ENCODE data around the gene C19orf67.

- TF ChIP-seq CTCF (IDR thresholded peaks at IDR 0.05): no peak
- TF ChIP-seq EZH2 (IDR thresholded peaks at IDR 0.05; ENCODE audit: borderline replicate concordance, insufficient read depth, low read depth, low read length, poor library complexity, severe bottlenecking): no peak
Observed at GRCh38 chr19:14127176-14127575, 41.6 kb upstream of the C19orf67 start.

Measured in B cell (primary cell).